HepG2 (cell line): ENCODE results near the gene DENND10. TPM values are rescaled to one million over a fixed set of nuclear protein-coding genes. Genes with fewer than 3 reads are reported as not detected.

Experiments used
- FOXO4 ChIP-seq: sonication (generic); formaldehyde crosslinking; conservative IDR thresholded peaks from 2 replicates; pipeline ENCODE4 v1.8.1; 2023; ENCODE audit warnings: missing genetic modification reagents
- HDAC6 ChIP-seq: fragments of 200-600 bp; sonication (generic); IDR thresholded peaks from 2 replicates; pipeline ENCODE4 v1.7.0; 2017; ENCODE audit warnings: mild to moderate bottlenecking, antibody characterized with exemption, low read length, low read depth
- KDM5B ChIP-seq: sonication (generic); formaldehyde crosslinking; IDR thresholded peaks from 2 replicates; pipeline ENCODE4 v1.4.0; 2020; ENCODE audit warnings: missing genetic modification reagents, mild to moderate bottlenecking, borderline replicate concordance
- KLF11 ChIP-seq: IDR thresholded peaks from 2 replicates; pipeline ENCODE4 v1.6.1; 2016; ENCODE audit warnings: missing compliant biosample characterization
- MIXL1 ChIP-seq: IDR thresholded peaks from 2 replicates; pipeline ENCODE4 v1.6.1; 2016
- NFE2L2 ChIP-seq: fragments of 150-350 bp; IDR thresholded peaks from 2 replicates; pipeline ENCODE4 v1.6.1; 2014; ENCODE audit warnings: low read length
- NR1H2 ChIP-seq: sonication (generic); formaldehyde crosslinking; IDR thresholded peaks from 2 replicates; pipeline ENCODE4 v1.8.1; 2022; ENCODE audit warnings: low read depth, missing genetic modification reagents, borderline replicate concordance
- NRL ChIP-seq: sonication (generic); formaldehyde crosslinking; IDR thresholded peaks from 2 replicates; pipeline ENCODE4 v1.5.0; 2020; ENCODE audit warnings: missing genetic modification reagents, mild to moderate bottlenecking, moderate library complexity, borderline replicate concordance
- RAD51 ChIP-seq: fragments of 450-650 bp; IDR thresholded peaks from 2 replicates; pipeline ENCODE4 v1.6.1; 2016; ENCODE audit warnings: borderline replicate concordance
- RFX3 ChIP-seq: IDR thresholded peaks from 2 replicates; pipeline ENCODE4 v1.6.1; 2016; ENCODE audit warnings: missing biosample characterization, missing genetic modification reagents
- SUZ12 ChIP-seq: fragments of 150-350 bp; IDR thresholded peaks from 2 replicates; pipeline ENCODE4 v1.6.1; 2014; ENCODE audit warnings: low read depth, low read length
- THYN1 ChIP-seq: sonication (generic); formaldehyde crosslinking; IDR thresholded peaks from 2 replicates; pipeline ENCODE4 v1.8.1; 2023; ENCODE audit warnings: low read depth, mild to moderate bottlenecking, moderate library complexity, missing genetic modification reagents, borderline replicate concordance
- ZBTB37 ChIP-seq: sonication (generic); formaldehyde crosslinking; IDR thresholded peaks from 2 replicates; pipeline ENCODE4 v1.4.0; 2020; ENCODE audit warnings: mild to moderate bottlenecking, missing genetic modification reagents
- ZBTB7B ChIP-seq: sonication (generic); formaldehyde crosslinking; IDR thresholded peaks from 2 replicates; pipeline ENCODE4 v1.4.0; 2020; ENCODE audit warnings: missing genetic modification reagents
- ZC3H4 ChIP-seq: sonication (generic); formaldehyde crosslinking; IDR thresholded peaks from 2 replicates; pipeline ENCODE4 v1.4.0; 2020; ENCODE audit warnings: missing genetic modification reagents, borderline replicate concordance
- ZNF543 ChIP-seq: sonication (generic); formaldehyde crosslinking; IDR thresholded peaks from 2 replicates; pipeline ENCODE4 v1.4.0; 2020; ENCODE audit warnings: mild to moderate bottlenecking, missing genetic modification reagents
- ZNF558 ChIP-seq: sonication (generic); formaldehyde crosslinking; IDR thresholded peaks from 2 replicates; pipeline ENCODE4 v1.9.0; 2022; ENCODE audit warnings: mild to moderate bottlenecking, missing genetic modification reagents, borderline replicate concordance
- ZNF563 ChIP-seq: sonication (generic); formaldehyde crosslinking; IDR thresholded peaks from 2 replicates; pipeline ENCODE4 v1.8.0; 2022; ENCODE audit warnings: mild to moderate bottlenecking, moderate library complexity, missing genetic modification reagents
- ZNF569 ChIP-seq: sonication (generic); formaldehyde crosslinking; IDR thresholded peaks from 2 replicates; pipeline ENCODE4 v1.5.0; 2020; ENCODE audit warnings: mild to moderate bottlenecking, missing genetic modification reagents, moderate library complexity, borderline replicate concordance
- ZNF580 ChIP-seq: IDR thresholded peaks from 2 replicates; pipeline ENCODE4 v1.6.1; 2016; ENCODE audit warnings: low read depth, borderline replicate concordance
- polyA plus RNA-seq, 8 experiments: library from polyadenylated mRNA; depleted of rRNA in 3 of 8; stranded (reverse) in 7 of 8; unstranded in 1 of 8; fragments of >200 nt; fragmentation: Illumina TruSeq in 4 of 8; extraction: Trizol in 4 of 8; gene quantifications; 2 replicates each; pipeline versions ENCODE4 v1.2.1 to v1.2.3, GENCODE V29; 2011 to 2016; ENCODE audit warnings: low read depth in 4 of 8, missing spikeins in 1 of 8, mixed read lengths in 1 of 8; ENCODE audit not compliant: insufficient read depth in 1 of 8
- total RNA-seq, 5 experiments: library from RNA; depleted of rRNA; stranded (reverse); fragments of >200 nt; fragmentation: Illumina TruSeq; extraction: Trizol; gene quantifications; 2 replicates each; pipeline ENCODE4 v1.2.3, GENCODE V29; 2016; ENCODE audit warnings: low read depth in 1 of 5
- TF ChIP-seq, protein P1 (sequence below): IDR thresholded peaks from 2 replicates; pipeline ENCODE4 v1.6.1; 2016; ENCODE audit warnings: low read depth, control low read depth
- TF ChIP-seq, protein P2 (sequence below): sonication (generic); formaldehyde crosslinking; IDR thresholded peaks from 2 replicates; pipeline ENCODE4 v1.5.0; 2020; ENCODE audit warnings: missing genetic modification reagents
- TF ChIP-seq, protein P3 (sequence below): sonication (generic); formaldehyde crosslinking; IDR thresholded peaks from 2 replicates; pipeline ENCODE4 v1.4.0; 2020; ENCODE audit warnings: missing genetic modification reagents

DENND10 gene
- total and polyA plus RNA-seq, 2 of the 13 experiments (the other 11 are each of a cell fraction or from before 2014, with no cell fraction given): 43.7 to 78.8 TPM

DNA sequence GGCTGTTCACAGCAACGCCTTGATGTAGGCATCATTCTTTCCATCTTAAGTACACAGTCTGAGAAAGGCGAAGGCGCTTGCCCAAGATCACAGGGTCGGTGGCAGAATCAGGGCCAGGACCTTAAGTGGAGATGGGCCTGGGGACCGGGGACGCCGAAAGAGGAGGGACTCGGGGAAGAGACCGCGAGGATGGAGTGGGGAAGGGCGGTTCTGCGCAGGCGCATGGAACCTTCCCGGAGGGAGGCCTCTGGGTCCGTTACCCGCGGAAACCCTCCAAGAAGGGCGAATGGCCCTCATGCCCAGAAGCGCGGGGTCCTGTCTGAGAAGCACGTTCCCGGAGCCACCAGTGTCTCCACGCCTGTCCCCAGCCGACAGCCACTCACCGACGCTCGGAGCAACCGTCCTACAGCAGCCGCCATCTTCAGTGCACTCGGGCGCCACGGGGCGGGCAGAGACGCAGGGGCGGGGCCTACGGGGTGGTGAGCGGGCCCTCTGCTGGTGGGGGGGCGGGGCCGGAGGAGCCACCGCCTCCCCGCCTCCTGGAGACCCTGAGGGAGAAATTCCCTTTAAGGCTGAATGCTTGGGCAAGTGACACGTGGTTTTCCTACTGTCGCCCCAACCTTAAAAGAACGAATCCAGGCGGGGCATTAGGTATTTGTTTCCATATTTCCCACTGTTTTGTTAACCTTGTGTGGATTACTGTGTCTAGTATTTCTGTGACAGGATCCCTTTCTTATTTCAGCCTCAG is 74.6 kb downstream of the DENND10 start, which contains the start of gene PRDX3 (continued):
- TF ChIP-seq, protein P1, sequence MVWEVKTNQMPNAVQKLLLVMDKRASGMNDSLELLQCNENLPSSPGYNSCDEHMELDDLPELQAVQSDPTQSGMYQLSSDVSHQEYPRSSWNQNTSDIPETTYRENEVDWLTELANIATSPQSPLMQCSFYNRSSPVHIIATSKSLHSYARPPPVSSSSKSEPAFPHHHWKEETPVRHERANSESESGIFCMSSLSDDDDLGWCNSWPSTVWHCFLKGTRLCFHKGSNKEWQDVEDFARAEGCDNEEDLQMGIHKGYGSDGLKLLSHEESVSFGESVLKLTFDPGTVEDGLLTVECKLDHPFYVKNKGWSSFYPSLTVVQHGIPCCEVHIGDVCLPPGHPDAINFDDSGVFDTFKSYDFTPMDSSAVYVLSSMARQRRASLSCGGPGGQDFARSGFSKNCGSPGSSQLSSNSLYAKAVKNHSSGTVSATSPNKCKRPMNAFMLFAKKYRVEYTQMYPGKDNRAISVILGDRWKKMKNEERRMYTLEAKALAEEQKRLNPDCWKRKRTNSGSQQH (CRISPR knock-in tag): no peak
- no peak for TF ChIP-seq ZC3H4 (CRISPR knock-in tag)
- TF ChIP-seq FOXO4 (CRISPR knock-in tag): 0 out of 2 replicates have a peak, but pooled peaks have one; percentile 47
- TF ChIP-seq ZNF558 (CRISPR knock-in tag): no peak
- TF ChIP-seq THYN1 (CRISPR knock-in tag): no peak
- TF ChIP-seq RAD51: no peak
- TF ChIP-seq ZNF563 (CRISPR knock-in tag): no peak
- peak; percentile 61; the same call in 1 of the 2 replicates for TF ChIP-seq ZNF543
- TF ChIP-seq ZBTB37 (CRISPR knock-in tag): 0 out of 2 replicates have a peak, but pooled peaks have one; percentile 9
- no peak for TF ChIP-seq ZBTB7B
- no peak for TF ChIP-seq RFX3 (CRISPR knock-in tag)
- TF ChIP-seq, protein P2, sequence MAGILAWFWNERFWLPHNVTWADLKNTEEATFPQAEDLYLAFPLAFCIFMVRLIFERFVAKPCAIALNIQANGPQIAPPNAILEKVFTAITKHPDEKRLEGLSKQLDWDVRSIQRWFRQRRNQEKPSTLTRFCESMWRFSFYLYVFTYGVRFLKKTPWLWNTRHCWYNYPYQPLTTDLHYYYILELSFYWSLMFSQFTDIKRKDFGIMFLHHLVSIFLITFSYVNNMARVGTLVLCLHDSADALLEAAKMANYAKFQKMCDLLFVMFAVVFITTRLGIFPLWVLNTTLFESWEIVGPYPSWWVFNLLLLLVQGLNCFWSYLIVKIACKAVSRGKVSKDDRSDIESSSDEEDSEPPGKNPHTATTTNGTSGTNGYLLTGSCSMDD (CRISPR knock-in tag): no peak
- no peak; the same call in 1 of the 2 replicates for TF ChIP-seq MIXL1 (CRISPR knock-in tag)
- TF ChIP-seq ZNF569: no peak
- TF ChIP-seq SUZ12: no peak
- no peak for TF ChIP-seq ZNF580 (CRISPR knock-in tag)
- TF ChIP-seq NRL (CRISPR knock-in tag): 0 out of 2 replicates have a peak, but pooled peaks have one; percentile 51
- no peak for TF ChIP-seq NFE2L2
- peak; percentile 91 for TF ChIP-seq KLF11 (CRISPR knock-in tag)
- TF ChIP-seq, protein P3, sequence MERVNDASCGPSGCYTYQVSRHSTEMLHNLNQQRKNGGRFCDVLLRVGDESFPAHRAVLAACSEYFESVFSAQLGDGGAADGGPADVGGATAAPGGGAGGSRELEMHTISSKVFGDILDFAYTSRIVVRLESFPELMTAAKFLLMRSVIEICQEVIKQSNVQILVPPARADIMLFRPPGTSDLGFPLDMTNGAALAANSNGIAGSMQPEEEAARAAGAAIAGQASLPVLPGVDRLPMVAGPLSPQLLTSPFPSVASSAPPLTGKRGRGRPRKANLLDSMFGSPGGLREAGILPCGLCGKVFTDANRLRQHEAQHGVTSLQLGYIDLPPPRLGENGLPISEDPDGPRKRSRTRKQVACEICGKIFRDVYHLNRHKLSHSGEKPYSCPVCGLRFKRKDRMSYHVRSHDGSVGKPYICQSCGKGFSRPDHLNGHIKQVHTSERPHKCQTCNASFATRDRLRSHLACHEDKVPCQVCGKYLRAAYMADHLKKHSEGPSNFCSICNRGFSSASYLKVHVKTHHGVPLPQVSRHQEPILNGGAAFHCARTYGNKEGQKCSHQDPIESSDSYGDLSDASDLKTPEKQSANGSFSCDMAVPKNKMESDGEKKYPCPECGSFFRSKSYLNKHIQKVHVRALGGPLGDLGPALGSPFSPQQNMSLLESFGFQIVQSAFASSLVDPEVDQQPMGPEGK (CRISPR knock-in tag): peak; percentile 35; the same call in 1 of the 2 replicates
- no peak for TF ChIP-seq NR1H2 (CRISPR knock-in tag)
- TF ChIP-seq HDAC6: no peak
- TF ChIP-seq KDM5B (CRISPR knock-in tag): peak; percentile 68; the same call in 1 of the 2 replicates
